SU-DHL-6 (cell line): Measurements from ENCODE around the gene NOM1.

Source experiments
- H2AFZ ChIP-seq: fragments of 200-600 bp; sonication (generic); 2 replicates; pipeline ENCODE4 v1.6.1; 2014; ENCODE audit warnings: low read depth, mild to moderate bottlenecking, moderate library complexity, mixed read lengths, antibody characterized with exemption, low read length; ENCODE audit not compliant: severe bottlenecking
- H3F3A ChIP-seq: fragments of 200-600 bp; shearing (Covaris generic); 2 replicates; pipeline ENCODE4 v1.6.0; 2016; ENCODE audit warnings: antibody characterized with exemption, mild to moderate bottlenecking; ENCODE audit not compliant: insufficient read depth
- H3K27ac ChIP-seq: fragments of 200-600 bp; sonication (generic); 2 replicates; pipeline ENCODE4 v1.5.1; 2016; ENCODE audit warnings: low read depth, mild to moderate bottlenecking, low read length, moderate library complexity, mixed read lengths
- H3K27me3 ChIP-seq: fragments of 200-600 bp; sonication (generic), shearing (Covaris generic); 2 replicates; pipeline ENCODE4 v1.6.0; 2014; ENCODE audit warnings: mild to moderate bottlenecking, low read length
- H3K36me3 ChIP-seq: fragments of 200-600 bp; sonication (generic); 2 replicates; pipeline ENCODE4 v1.6.1; 2014; ENCODE audit warnings: mild to moderate bottlenecking, low read length, mixed read lengths
- H3K4me2 ChIP-seq: fragments of 300-600, 200-600 bp; shearing (Covaris generic), sonication (generic); 2 replicates; pipeline ENCODE4 v1.6.0; 2014; ENCODE audit warnings: low read length, low read depth, mild to moderate bottlenecking; ENCODE audit not compliant: poor library complexity, severe bottlenecking
- H3K4me3 ChIP-seq: fragments of 200-600 bp; sonication (generic); 2 replicates; pipeline ENCODE4 v1.5.1; 2014; ENCODE audit warnings: antibody characterized with exemption, low read length, mild to moderate bottlenecking, mixed read lengths; ENCODE audit not compliant: insufficient read depth, poor library complexity, severe bottlenecking
- H3K79me2 ChIP-seq: fragments of 200-600 bp; sonication (generic); 2 replicates; pipeline ENCODE4 v1.6.1; 2014; ENCODE audit warnings: mild to moderate bottlenecking, low read length, moderate library complexity; ENCODE audit not compliant: insufficient read depth
- H3K9ac ChIP-seq: fragments of 200-600 bp; sonication (generic); 2 replicates; pipeline ENCODE4 v1.7.0; 2014; ENCODE audit warnings: mild to moderate bottlenecking, low read length
- H3K9me2 ChIP-seq: fragments of 200-600 bp; sonication (generic); replicated peaks from 2 replicates; pipeline ENCODE4 v1.6.1; 2014; ENCODE audit warnings: low read length; ENCODE audit not compliant: insufficient read depth
- H3K9me3 ChIP-seq: fragments of 200-600 bp; sonication (generic); 2 replicates; pipeline ENCODE4 v1.6.1; 2014; ENCODE audit warnings: low read length, mixed read lengths; ENCODE audit not compliant: insufficient read depth
- H4K20me1 ChIP-seq: fragments of 200-600 bp; sonication (generic); 2 replicates; pipeline ENCODE4 v1.6.1; 2014; ENCODE audit warnings: low read depth, mild to moderate bottlenecking, antibody characterized with exemption, low read length, moderate library complexity, mixed read lengths
- CTCF ChIP-seq: fragments of 200-600 bp; sonication (generic); IDR thresholded peaks from one replicate; pipeline ENCODE4 v1.5.1; 2017; ENCODE audit warnings: antibody characterized with exemption, mild to moderate bottlenecking, low read length, moderate library complexity; ENCODE audit not compliant: insufficient read depth, poor library complexity, severe bottlenecking
- EZH2phosphoT487 ChIP-seq: fragments of 200-600 bp; sonication (generic), shearing (Covaris generic); conservative IDR thresholded peaks from 2 replicates; pipeline ENCODE4 v1.6.1; 2018; ENCODE audit warnings: mild to moderate bottlenecking, antibody characterized with exemption, low read length, moderate library complexity, mixed read lengths

Gene NOM1

GRCh38 chr7:156927571-156928405 lies 21.7 kb upstream of the NOM1 start:
- Histone ChIP-seq H3K4me2 (no peak overlapping the region), H3K36me3 (no peaks in the 10 kb centered on the region), H3K79me2 (no peaks in the 10 kb centered on the region), H4K20me1 (no peaks in the 10 kb centered on the region), H3K9me3 (no peaks in the 10 kb centered on the region), H2AFZ (no peak overlapping the region), H3K27me3 (no peaks in the 10 kb centered on the region), H3F3A (no peaks in the 10 kb centered on the region), H3K4me3 (no peak overlapping the region), H3K9ac (no peak overlapping the region), H3K9me2 (no peaks in the 10 kb centered on the region), H3K27ac (no peak overlapping the region)
- TF ChIP-seq CTCF (no peak), EZH2phosphoT487 (no peak)

GRCh38 chr7:156928406-156928747 lies 21.1 kb upstream of the NOM1 start:
- Histone ChIP-seq H3K9me3 (no peaks in the 10 kb centered on the region), H3K27ac (no peak overlapping the region), H3K4me3 (no peak overlapping the region), H3K9me2 (no peaks in the 10 kb centered on the region), H3K36me3 (no peaks in the 10 kb centered on the region), H3K27me3 (no peaks in the 10 kb centered on the region), H3K4me2 (no peak overlapping the region), H3K9ac (no peak overlapping the region), H2AFZ (no peak overlapping the region), H3F3A (no peaks in the 10 kb centered on the region), H3K79me2 (no peaks in the 10 kb centered on the region), H4K20me1 (no peaks in the 10 kb centered on the region)
- TF ChIP-seq CTCF (no peak), EZH2phosphoT487 (no peak)

GRCh38 chr7:156929789-156930539 lies 19.5 kb upstream of the NOM1 start:
- Histone ChIP-seq H3K27ac (no peak overlapping the region), H3K79me2 (no peaks in the 10 kb centered on the region), H2AFZ (no peak overlapping the region), H3K9me3 (no peaks in the 10 kb centered on the region), H4K20me1 (no peaks in the 10 kb centered on the region), H3K9me2 (no peaks in the 10 kb centered on the region), H3K4me2 (no peak overlapping the region), H3K27me3 (no peaks in the 10 kb centered on the region), H3K9ac (no peak overlapping the region), H3F3A (no peaks in the 10 kb centered on the region), H3K4me3 (no peak overlapping the region), H3K36me3 (no peaks in the 10 kb centered on the region)
- TF ChIP-seq EZH2phosphoT487 (no peak), CTCF (no peak)
